Liver (tissue), 9 donors: Measurements from ENCODE around the gene RNF151. TPM values are rescaled to one million over a fixed set of nuclear protein-coding genes. Genes with fewer than 3 reads are reported as not detected.

Source experiments
- DNase-seq: peaks from one replicate; pipeline ENCODE4 v3.0.0-alpha.2; 2017; ENCODE audit warnings: low spot score
- H3K27ac ChIP-seq, 2 donors: one replicate each; pipeline ENCODE4 v1.7.0; 2013; ENCODE audit warnings: inconsistent platforms in 2 of 2, low read length in 2 of 2, control low read depth in 1 of 2, low read depth in 1 of 2, mild to moderate bottlenecking in 1 of 2
- H3K27me3 ChIP-seq, 4 donors: one replicate each; pipeline versions ENCODE4 v1.6.1 to v1.7.0; 2013; ENCODE audit warnings: low read length in 3 of 4, inconsistent platforms in 1 of 4, mild to moderate bottlenecking in 1 of 4, moderate library complexity in 1 of 4; ENCODE audit not compliant: control insufficient read depth in 4 of 4, insufficient read depth in 4 of 4
- H3K36me3 ChIP-seq, 4 donors: one replicate each; pipeline versions ENCODE4 v1.6.1 to v1.7.0; 2013; ENCODE audit warnings: low read length in 3 of 4, mild to moderate bottlenecking in 3 of 4, low read depth in 1 of 4, moderate library complexity in 1 of 4; ENCODE audit not compliant: control insufficient read depth in 4 of 4, insufficient read depth in 3 of 4
- H3K4me1 ChIP-seq, 4 donors: one replicate each; pipeline versions ENCODE4 v1.6.1 to v1.7.0; 2013; ENCODE audit warnings: low read length in 3 of 4, mild to moderate bottlenecking in 3 of 4, moderate library complexity in 1 of 4; ENCODE audit not compliant: control insufficient read depth in 4 of 4, insufficient read depth in 4 of 4
- H3K4me3 ChIP-seq, 3 donors: one replicate each; pipeline versions ENCODE4 v1.6.1 to v1.7.0; 2013; ENCODE audit warnings: low read length in 3 of 3, control low read depth in 1 of 3, low read depth in 1 of 3, mild to moderate bottlenecking in 1 of 3
- H3K9ac ChIP-seq, 2 donors: one replicate each; pipeline ENCODE4 v1.7.0; 2013; ENCODE audit warnings: low read length in 2 of 2, mild to moderate bottlenecking in 2 of 2, moderate library complexity in 2 of 2, control low read depth in 1 of 2, low read depth in 1 of 2
- H3K9me3 ChIP-seq, 4 donors: one replicate each; pipeline versions ENCODE4 v1.6.1 to v1.7.0; 2013; ENCODE audit warnings: low read length in 3 of 4; ENCODE audit not compliant: control insufficient read depth in 4 of 4
- CTCF ChIP-seq: fragments of 150-350 bp; IDR thresholded peaks from 2 replicates; pipeline ENCODE4 v1.5.1; 2017; ENCODE audit warnings: improper control_type of control experiment, low read depth, low read length; ENCODE audit not compliant: missing input control
- EGR1 ChIP-seq, 2 donors: IDR thresholded peaks; 2 replicates each; pipeline ENCODE4 v1.6.1; 2016 to 2018; ENCODE audit warnings: antibody characterized with exemption in 2 of 2, low read depth in 2 of 2
- FOXA1 ChIP-seq: IDR thresholded peaks from 2 replicates; pipeline ENCODE4 v1.6.1; 2016; ENCODE audit warnings: antibody characterized with exemption
- FOXA2 ChIP-seq: IDR thresholded peaks from 2 replicates; pipeline ENCODE4 v1.6.1; 2016; ENCODE audit warnings: antibody characterized with exemption
- GABPA ChIP-seq, 2 donors: IDR thresholded peaks in 1 of 2; conservative IDR thresholded peaks in 1 of 2; 2 replicates each; pipeline ENCODE4 v1.6.1; 2016; ENCODE audit warnings: antibody characterized with exemption in 2 of 2, mild to moderate bottlenecking in 1 of 2, moderate library complexity in 1 of 2
- HNF4A ChIP-seq, 2 donors: conservative IDR thresholded peaks; 2 replicates each; pipeline ENCODE4 v1.6.1; 2016; ENCODE audit warnings: antibody characterized with exemption in 2 of 2, mild to moderate bottlenecking in 2 of 2
- HNF4G ChIP-seq: IDR thresholded peaks from 2 replicates; pipeline ENCODE4 v1.6.1; 2016; ENCODE audit warnings: antibody characterized with exemption
- JUND ChIP-seq, 2 donors: IDR thresholded peaks; 2 replicates each; pipeline ENCODE4 v1.6.1; 2016; ENCODE audit warnings: antibody characterized with exemption in 2 of 2
- MAX ChIP-seq: IDR thresholded peaks from 2 replicates; pipeline ENCODE4 v1.6.1; 2016; ENCODE audit warnings: antibody characterized with exemption
- NR2F2 ChIP-seq: IDR thresholded peaks from 2 replicates; pipeline ENCODE4 v1.6.1; 2016; ENCODE audit warnings: antibody characterized with exemption
- RAD21 ChIP-seq, 2 donors: IDR thresholded peaks; 2 replicates each; pipeline ENCODE4 v1.6.1; 2016; ENCODE audit warnings: antibody characterized with exemption in 2 of 2, mild to moderate bottlenecking in 2 of 2
- REST ChIP-seq: IDR thresholded peaks from 2 replicates; pipeline ENCODE4 v1.6.1; 2016; ENCODE audit warnings: antibody characterized with exemption, mild to moderate bottlenecking
- RXRA ChIP-seq, 2 donors: IDR thresholded peaks; 2 replicates each; pipeline ENCODE4 v1.6.1; 2017 to 2018; ENCODE audit warnings: antibody characterized with exemption in 2 of 2, mild to moderate bottlenecking in 1 of 2
- SP1 ChIP-seq: IDR thresholded peaks from 2 replicates; pipeline ENCODE4 v1.6.1; 2018; ENCODE audit warnings: antibody characterized with exemption, mild to moderate bottlenecking
- TAF1 ChIP-seq: conservative IDR thresholded peaks from 2 replicates; pipeline ENCODE4 v1.6.1; 2016; ENCODE audit warnings: antibody characterized with exemption, mild to moderate bottlenecking
- YY1 ChIP-seq: IDR thresholded peaks from 2 replicates; pipeline ENCODE4 v1.6.1; 2016; ENCODE audit warnings: antibody characterized with exemption, mild to moderate bottlenecking
- ZBTB33 ChIP-seq: IDR thresholded peaks from 2 replicates; pipeline ENCODE4 v1.6.1; 2016; ENCODE audit warnings: antibody characterized with exemption
- WGBS: extraction: QIAGEN DNeasy Blood & Tissue Kit; methylation state at CpG from one replicate; pipeline ENCODE4 v1.1.7; 2013; 5-methylcytosine and 5-hydroxymethylcytosine counted together
- polyA plus RNA-seq, 2 donors: library from polyadenylated mRNA; stranded (reverse) in 1 of 2; unstranded in 1 of 2; fragments of 200-250 nt in 1 of 2; fragments of >200 nt in 1 of 2; fragmentation: Nextera tagmentation in 1 of 2; extraction: Ambion mirVana in 1 of 2; gene quantifications; one replicate each; pipeline versions ENCODE4 v1.2.1 to v1.2.3, GENCODE V29; 2013 to 2015
- total RNA-seq, 2 donors: library from RNA; depleted of rRNA; stranded (reverse); fragments of >200 nt; gene quantifications; one replicate each; pipeline ENCODE4 v1.2.3, GENCODE V29; 2014
- donor health status: healthy.
- donor health status: healthy.
- donor health status: healthy.
- donor health status: healthy.
- donor health status: healthy.

Gene RNF151
- total RNA-seq = not detected
- not detected for polyA plus RNA-seq

- peaks cover 0 to 23% (median 7%) of the 10 kb centered on the region in 4 donors for H3K36me3 ChIP-seq
- DNase-seq = no peak
- no peaks in the 10 kb centered on the region for H3K9me3 ChIP-seq
- TF ChIP-seq RAD21 (IDR thresholded peaks at IDR 0.05) (no peak), EGR1 (IDR thresholded peaks at IDR 0.05; ENCODE audit: low read depth in 2 of 2) (no peak), RXRA (IDR thresholded peaks at IDR 0.05) (no peak), HNF4A (conservative IDR thresholded peaks at IDR 0.05) (no peak), JUND (IDR thresholded peaks at IDR 0.05) (no peak), HNF4G (no peak), SP1 (no peak), REST (no peak), FOXA1 (no peak), ZBTB33 (no peak), GABPA (IDR thresholded peaks at IDR 0.05 in 1 of 2, conservative IDR thresholded peaks at IDR 0.05 in 1 of 2) (no peak), FOXA2 (no peak), CTCF (no peak), TAF1 (no peak), YY1 (no peak), MAX (no peak), NR2F2 (no peak)
- H3K27me3 ChIP-seq = no peaks in the 10 kb centered on the region
- H3K27ac ChIP-seq = peak within 1 kb of the TSS; percentile 89 to 93
- peak within 1 kb of the TSS; percentile 81 to 97 (median 82) for H3K4me3 ChIP-seq
- peaks cover 4 to 25% (median 22%) of the 10 kb centered on the region in 4 donors for H3K4me1 ChIP-seq
- H3K9ac ChIP-seq = peak within 1 kb of the TSS in 1 of 2 donors; percentile 99
- 96% methylated on average over 6 of the region's 6 CpGs for WGBS
Measured at GRCh38 chr16:1966460-1966859, at the start of gene RNF151. RNF151 (plus strand) TSS chr16:1966856; CDS start chr16:1966882, 26 bp downstream.
